Smooth muscle cell (in vitro differentiated cells): Measurements from ENCODE around the gene PPP2R1A. TPM values are rescaled to one million over a fixed set of nuclear protein-coding genes. Genes with fewer than 3 reads are reported as not detected.

ENCODE experiments used
- DNase-seq: peaks from one replicate; lab custom pipeline; 2025; ENCODE audit not compliant: unreplicated experiment; lab: John Stamatoyannopoulos, UW
- H2AFZ ChIP-seq: fragments of 200-600 bp; sonication (generic); 2 replicates; pipeline ENCODE4 v1.6.0; 2016; ENCODE audit warnings: antibody characterized with exemption, low read depth, mild to moderate bottlenecking
- H3F3A ChIP-seq: fragments of 200-600 bp; sonication (generic); 2 replicates; pipeline ENCODE4 v1.6.0; 2017; ENCODE audit warnings: antibody characterized with exemption, low read depth
- H3K27ac ChIP-seq: fragments of 200-600 bp; sonication (generic); 2 replicates; pipeline ENCODE4 v1.5.1; 2016; ENCODE audit warnings: low read depth, mild to moderate bottlenecking
- H3K27me3 ChIP-seq: fragments of 200-600 bp; sonication (generic); 2 replicates; pipeline ENCODE4 v1.6.1; 2016; ENCODE audit warnings: low read depth, mild to moderate bottlenecking
- H3K36me3 ChIP-seq: fragments of 200-600 bp; sonication (generic); 2 replicates; pipeline ENCODE4 v1.5.1; 2016; ENCODE audit warnings: low read depth
- H3K4me1 ChIP-seq: fragments of 200-600 bp; sonication (generic); 2 replicates; pipeline ENCODE4 v1.5.1; 2016; ENCODE audit warnings: low read depth
- H3K4me2 ChIP-seq: fragments of 200-600 bp; sonication (generic); 2 replicates; pipeline ENCODE4 v1.6.0; 2016; ENCODE audit warnings: mild to moderate bottlenecking
- H3K4me3 ChIP-seq: fragments of 200-600 bp; sonication (generic); 2 replicates; pipeline ENCODE4 v1.5.1; 2016; ENCODE audit warnings: mild to moderate bottlenecking
- H3K79me2 ChIP-seq: fragments of 200-600 bp; sonication (generic); 2 replicates; pipeline ENCODE4 v1.6.0; 2016; ENCODE audit warnings: low read depth, mild to moderate bottlenecking
- H3K9ac ChIP-seq: fragments of 200-600 bp; sonication (generic); 2 replicates; pipeline ENCODE4 v1.6.0; 2016; ENCODE audit warnings: low read depth
- H3K9me3 ChIP-seq: fragments of 200-600 bp; sonication (generic); replicated peaks from 2 replicates; pipeline ENCODE4 v1.5.1; 2016; ENCODE audit warnings: low read depth
- H4K20me1 ChIP-seq: fragments of 200-600 bp; sonication (generic); 2 replicates; pipeline ENCODE4 v1.6.0; 2016; ENCODE audit warnings: low read depth
- WGBS: methylation state at CpG from one replicate; pipeline ENCODE4 v1.1.7; 2016; ENCODE audit warnings: low lambda C conversion rate; 5-methylcytosine and 5-hydroxymethylcytosine counted together
- polyA plus RNA-seq: library from polyadenylated mRNA; unstranded; fragments of >200 nt; fragmentation: Nextera tagmentation; extraction: Ambion mirVana; gene quantifications from 2 replicates; pipeline ENCODE4 v1.2.1, GENCODE V29; 2016
- total RNA-seq: library from RNA; depleted of rRNA; stranded (reverse); fragments of >200 nt; gene quantifications from 2 replicates; pipeline ENCODE4 v1.2.3, GENCODE V29; 2014
- TF ChIP-seq, protein P1 (sequence below): fragments of 200-600 bp; sonication (generic); IDR thresholded peaks from 2 replicates; pipeline ENCODE4 v1.5.1; 2017; ENCODE audit warnings: borderline replicate concordance, mild to moderate bottlenecking, antibody characterized with exemption; ENCODE audit not compliant: insufficient read depth, poor library complexity, severe bottlenecking

PPP2R1A gene
- total and polyA plus RNA-seq, 2 experiments from 2014 or later, result 121 to 265 TPM

DNA sequence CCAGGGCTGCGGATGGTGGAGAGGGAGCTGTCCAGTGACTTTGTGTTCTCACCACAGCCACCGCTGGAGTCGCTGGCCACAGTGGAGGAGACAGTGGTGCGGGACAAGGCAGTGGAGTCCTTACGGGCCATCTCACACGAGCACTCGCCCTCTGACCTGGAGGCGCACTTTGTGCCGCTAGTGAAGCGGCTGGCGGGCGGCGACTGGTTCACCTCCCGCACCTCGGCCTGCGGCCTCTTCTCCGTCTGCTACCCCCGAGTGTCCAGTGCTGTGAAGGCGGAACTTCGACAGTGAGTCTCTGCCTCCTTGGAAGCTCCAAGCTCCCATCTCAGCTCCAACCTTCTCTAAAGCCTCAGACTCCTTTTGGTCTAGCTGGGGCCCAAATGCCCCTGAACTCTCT, 21.4 kb downstream of the PPP2R1A start:
- no peaks in the 10 kb centered on the region for H3K27me3 ChIP-seq

DNA sequence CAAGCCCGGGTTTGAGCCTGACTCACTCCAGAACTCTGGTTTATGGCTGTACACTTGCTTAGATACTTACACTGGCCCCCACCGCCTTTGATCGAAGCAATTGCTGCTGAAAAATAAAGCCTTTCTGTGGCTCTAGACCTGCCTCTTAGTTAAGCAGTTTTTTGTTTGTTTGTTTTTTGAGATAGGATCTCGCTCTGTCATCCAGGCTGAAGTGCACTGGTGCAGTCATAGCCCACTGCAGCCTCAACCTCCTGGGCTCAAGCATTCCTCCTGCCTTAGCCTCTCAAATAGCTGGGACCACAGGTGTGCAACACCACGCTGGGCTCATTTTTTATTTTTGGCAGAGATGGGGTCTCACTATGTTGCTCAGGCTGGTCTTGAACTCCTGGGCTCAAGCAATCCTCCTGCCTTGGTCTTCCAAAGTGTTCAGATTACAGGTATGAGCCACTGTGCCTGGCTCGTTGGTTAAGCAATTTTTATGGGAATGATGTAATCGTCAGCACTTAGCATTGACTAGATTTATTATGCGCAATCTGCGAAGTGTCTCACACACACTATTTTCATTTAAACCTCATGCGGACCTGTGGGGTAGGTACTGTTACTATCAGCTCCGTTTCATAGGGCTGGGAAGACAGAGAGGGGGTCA, 22.2 kb downstream of the PPP2R1A start:
- no peak overlapping the region for H3K4me3 ChIP-seq
- H3K79me2 ChIP-seq, result peaks cover 21% of the 10 kb centered on the region
- no peaks in the 10 kb centered on the region for H3F3A ChIP-seq
- peaks cover 18% of the 10 kb centered on the region for H3K36me3 ChIP-seq
- no peaks in the 10 kb centered on the region for H3K4me1 ChIP-seq
- H3K9ac ChIP-seq, result no peak overlapping the region
- H3K9me3 ChIP-seq, result no peaks in the 10 kb centered on the region
- H2AFZ ChIP-seq, result no peak overlapping the region
- WGBS, result 88% methylated on average over 11 of the region's 11 CpGs
- H4K20me1 ChIP-seq, result peaks cover 48% of the 10 kb centered on the region
- no peak for DNase-seq
- TF ChIP-seq, protein P1, sequence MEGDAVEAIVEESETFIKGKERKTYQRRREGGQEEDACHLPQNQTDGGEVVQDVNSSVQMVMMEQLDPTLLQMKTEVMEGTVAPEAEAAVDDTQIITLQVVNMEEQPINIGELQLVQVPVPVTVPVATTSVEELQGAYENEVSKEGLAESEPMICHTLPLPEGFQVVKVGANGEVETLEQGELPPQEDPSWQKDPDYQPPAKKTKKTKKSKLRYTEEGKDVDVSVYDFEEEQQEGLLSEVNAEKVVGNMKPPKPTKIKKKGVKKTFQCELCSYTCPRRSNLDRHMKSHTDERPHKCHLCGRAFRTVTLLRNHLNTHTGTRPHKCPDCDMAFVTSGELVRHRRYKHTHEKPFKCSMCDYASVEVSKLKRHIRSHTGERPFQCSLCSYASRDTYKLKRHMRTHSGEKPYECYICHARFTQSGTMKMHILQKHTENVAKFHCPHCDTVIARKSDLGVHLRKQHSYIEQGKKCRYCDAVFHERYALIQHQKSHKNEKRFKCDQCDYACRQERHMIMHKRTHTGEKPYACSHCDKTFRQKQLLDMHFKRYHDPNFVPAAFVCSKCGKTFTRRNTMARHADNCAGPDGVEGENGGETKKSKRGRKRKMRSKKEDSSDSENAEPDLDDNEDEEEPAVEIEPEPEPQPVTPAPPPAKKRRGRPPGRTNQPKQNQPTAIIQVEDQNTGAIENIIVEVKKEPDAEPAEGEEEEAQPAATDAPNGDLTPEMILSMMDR, result no peak
- H3K27ac ChIP-seq, result no peak overlapping the region
- no peaks in the 10 kb centered on the region for H3K27me3 ChIP-seq
- H3K4me2 ChIP-seq, result no peak overlapping the region

More for the DNA sequence above, 21.4 kb downstream of the PPP2R1A start:
- no peak overlapping the region for H2AFZ ChIP-seq
- over 99% methylated on average over 20 of the region's 20 CpGs for WGBS
- peaks cover 17% of the 10 kb centered on the region for H3K36me3 ChIP-seq
- peaks cover 29% of the 10 kb centered on the region for H3K79me2 ChIP-seq
- H3K9ac ChIP-seq, result no peak overlapping the region
- no peaks in the 10 kb centered on the region for H3K4me1 ChIP-seq
- TF ChIP-seq, protein P1, result no peak
- no peak overlapping the region for H3K4me2 ChIP-seq
- no peak overlapping the region for H3K4me3 ChIP-seq
- no peaks in the 10 kb centered on the region for H3K9me3 ChIP-seq
- H3F3A ChIP-seq, result no peaks in the 10 kb centered on the region
- peaks cover 56% of the 10 kb centered on the region for H4K20me1 ChIP-seq
- H3K27ac ChIP-seq, result no peak overlapping the region
- no peak for DNase-seq

DNA sequence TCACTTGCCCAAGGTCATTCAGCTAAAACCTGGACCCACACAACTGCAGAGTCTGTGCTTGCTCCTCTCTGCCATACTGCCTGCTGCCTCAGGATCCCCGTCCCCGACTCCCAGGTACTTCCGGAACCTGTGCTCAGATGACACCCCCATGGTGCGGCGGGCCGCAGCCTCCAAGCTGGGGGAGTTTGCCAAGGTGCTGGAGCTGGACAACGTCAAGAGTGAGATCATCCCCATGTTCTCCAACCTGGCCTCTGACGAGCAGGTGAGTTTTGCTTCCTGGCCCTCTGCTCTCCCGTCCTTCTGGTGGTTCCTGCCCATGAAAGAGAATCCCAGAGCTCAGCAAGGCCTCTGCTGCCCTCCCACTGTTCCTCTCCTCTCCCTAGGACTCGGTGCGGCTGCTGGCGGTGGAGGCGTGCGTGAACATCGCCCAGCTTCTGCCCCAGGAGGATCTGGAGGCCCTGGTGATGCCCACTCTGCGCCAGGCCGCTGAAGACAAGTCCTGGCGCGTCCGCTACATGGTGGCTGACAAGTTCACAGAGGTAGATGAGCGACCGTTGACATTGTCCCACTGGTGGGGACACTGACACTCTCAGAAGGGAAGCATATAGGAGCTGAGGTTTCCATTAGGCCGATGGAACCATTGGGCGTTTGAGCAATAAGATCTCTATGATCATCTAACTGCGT, 22.9 kb downstream of the PPP2R1A start:
- H3K27me3 ChIP-seq, result no peaks in the 10 kb centered on the region
- H3K27ac ChIP-seq, result no peak overlapping the region
- peaks cover 24% of the 10 kb centered on the region for H3K36me3 ChIP-seq
- no peaks in the 10 kb centered on the region for H3F3A ChIP-seq
- 97% methylated on average over 25 of the region's 25 CpGs for WGBS
- TF ChIP-seq, protein P1, result no peak
- no peak for DNase-seq
- no peak overlapping the region for H3K4me3 ChIP-seq
- no peak overlapping the region for H3K4me2 ChIP-seq
- no peak overlapping the region for H2AFZ ChIP-seq
- peaks cover 41% of the 10 kb centered on the region for H4K20me1 ChIP-seq
- no peak overlapping the region for H3K9ac ChIP-seq
- no peaks in the 10 kb centered on the region for H3K9me3 ChIP-seq
- H3K79me2 ChIP-seq, result peaks cover 16% of the 10 kb centered on the region
- no peaks in the 10 kb centered on the region for H3K4me1 ChIP-seq
